HK-2 (cell line): ENCODE measurements around the gene KDM2A.
A peak's percentile ranks its signal among the peaks of the same experiment; 100 is the strongest.
"Not testable (repeated sequence)": the region's sequence is repeated elsewhere in the genome, so short reads cannot be mapped to it uniquely, and the experiment has no call there.

ENCODE experiments used
- DNase-seq: peaks from one replicate; pipeline ENCODE4 v3.0.0-alpha.2; 2018; ENCODE audit not compliant: unreplicated experiment

KDM2A gene

GRCh38 chr11:67117672-67118180 lies 1.3 kb upstream of the KDM2A start:
- DNase-seq = no peak

- no peak for DNase-seq
These were observed 789 bp upstream of the KDM2A start for GRCh38 chr11:67118181-67118766.

DNA sequence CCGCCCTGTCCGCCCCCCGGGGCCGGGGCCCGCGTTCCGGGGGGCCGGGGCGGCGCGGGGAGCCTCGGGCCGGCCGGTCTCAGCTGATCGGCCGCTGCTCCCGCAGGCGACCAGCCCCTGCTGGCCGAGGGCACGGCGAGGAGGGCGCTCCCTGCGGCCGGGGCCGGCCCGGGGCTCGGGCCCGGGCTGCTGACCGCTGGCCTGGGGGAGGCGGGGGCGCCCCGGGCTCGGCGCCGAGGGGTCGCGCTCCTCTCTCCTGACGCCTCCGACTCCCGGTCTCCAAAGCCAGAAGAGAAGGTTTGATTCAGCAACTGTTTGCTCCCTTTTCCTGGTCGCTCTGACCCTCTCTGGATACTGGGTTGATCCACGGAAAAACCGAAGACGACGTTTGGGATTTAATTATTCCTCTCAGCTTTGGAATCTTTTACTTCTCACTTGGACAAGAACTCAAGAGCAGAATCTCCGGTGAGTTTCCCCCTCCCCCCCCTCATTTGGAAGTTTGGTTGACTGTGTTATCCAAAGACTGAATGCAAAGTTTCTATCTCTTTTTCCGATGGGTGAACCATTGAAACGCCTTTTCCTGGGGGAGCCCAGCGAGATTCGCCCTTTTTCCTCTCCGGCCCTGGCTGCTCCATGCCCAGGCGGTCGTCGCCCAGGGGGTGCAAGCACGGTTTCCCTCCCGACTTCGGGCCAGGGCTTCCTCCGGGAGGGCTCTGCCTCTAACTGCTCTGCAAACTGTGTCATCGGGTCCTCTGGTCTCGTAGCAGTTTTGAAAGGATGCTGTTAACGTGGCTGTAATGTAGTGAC lies 725 bp downstream of the KDM2A start:
- DNase-seq = peak; percentile 27

- no peak for DNase-seq
These were observed 1.4 kb downstream of the KDM2A start for GRCh38 chr11:67120456-67120855.

GRCh38 chr11:67120881-67121710 lies 2.0 kb downstream of the KDM2A start:
- no peak for DNase-seq

DNA sequence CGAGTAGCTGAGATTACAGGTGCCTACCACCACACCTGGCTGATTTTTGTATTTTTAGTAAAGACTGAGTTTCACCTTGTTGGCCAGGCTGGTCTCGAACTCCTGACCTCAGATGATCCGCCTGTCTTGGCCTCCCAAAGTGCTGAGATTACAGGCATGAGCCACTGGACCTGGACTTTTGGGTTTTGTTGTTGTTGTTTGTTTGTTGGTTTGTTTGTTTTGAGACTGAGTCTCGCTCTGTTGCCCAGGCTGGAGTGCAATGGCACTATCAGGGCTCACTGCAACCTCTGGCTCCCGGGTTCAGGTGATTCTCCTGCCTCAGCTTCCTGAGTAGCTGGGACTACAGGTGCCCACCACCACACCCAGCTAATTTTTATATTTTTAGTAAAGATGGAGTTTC lies 4.7 kb downstream of the KDM2A start:
- not testable (repeated sequence) for DNase-seq

DNA sequence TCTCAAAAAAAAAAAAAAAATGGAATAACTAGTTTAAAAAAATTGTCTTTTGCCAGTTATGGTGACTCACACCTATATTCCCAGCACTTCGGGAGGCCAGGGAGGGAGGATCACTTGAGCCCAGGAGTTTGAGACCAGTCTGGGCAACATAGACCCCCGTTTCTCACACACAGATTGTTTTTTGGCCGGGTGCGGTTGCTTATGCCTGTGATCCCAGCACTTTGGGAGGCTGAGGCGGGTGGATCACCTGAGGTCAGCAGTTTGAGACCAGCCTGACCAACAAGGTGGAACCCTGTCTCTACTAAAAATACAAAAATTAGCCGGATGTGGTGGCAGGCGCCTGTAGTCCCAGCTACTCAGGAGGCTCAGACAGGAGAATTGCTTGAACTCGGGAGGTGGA lies 7.2 kb downstream of the KDM2A start:
- DNase-seq = not testable (repeated sequence)

GRCh38 chr11:67126986-67127385 lies 7.9 kb downstream of the KDM2A start:
- DNase-seq = no peak

DNA sequence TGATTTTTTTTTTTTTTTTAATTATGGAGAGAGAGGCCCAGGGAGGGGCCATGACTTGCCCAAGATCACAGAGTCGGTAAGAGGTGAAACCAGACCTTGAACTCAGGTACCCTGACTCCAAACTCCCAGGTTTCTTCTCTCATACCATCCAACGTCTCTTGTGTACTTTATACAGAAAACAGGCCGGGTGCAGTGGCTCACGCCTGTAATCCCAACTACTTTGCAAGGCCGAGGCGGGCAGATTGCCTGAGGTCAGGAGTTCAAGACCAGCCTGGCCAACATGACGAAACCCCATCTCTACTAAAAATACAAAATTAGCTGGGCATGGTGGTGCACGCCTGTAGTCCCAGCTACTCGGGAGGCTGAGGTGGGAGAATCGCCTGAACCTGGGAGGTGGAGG lies 11.8 kb downstream of the KDM2A start:
- not testable (repeated sequence) for DNase-seq

DNA sequence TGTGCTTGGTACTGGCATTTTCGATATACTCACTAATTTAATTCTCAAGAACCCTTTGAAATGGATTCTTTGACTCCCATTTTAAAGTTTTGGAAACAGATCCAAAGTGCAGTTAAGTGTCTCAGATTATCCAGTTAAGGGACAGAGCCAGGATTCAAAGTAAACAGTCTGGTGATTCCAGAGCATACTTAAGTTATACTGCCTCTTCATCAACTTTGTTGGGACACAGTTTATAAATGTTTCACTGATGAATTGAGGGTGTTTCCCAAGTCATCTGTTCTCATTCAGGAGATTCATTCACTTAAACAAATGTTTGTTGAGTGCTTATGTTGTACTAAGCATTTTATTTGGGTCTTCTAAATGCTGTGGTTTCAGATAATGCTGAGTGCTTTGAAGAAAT lies 17.1 kb downstream of the KDM2A start:
- DNase-seq = no peak

- DNase-seq = no peak
These were observed 19.9 kb downstream of the KDM2A start for GRCh38 chr11:67138922-67139321.

- DNase-seq = no peak
These were observed 27.6 kb downstream of the KDM2A start for GRCh38 chr11:67146516-67147226.

- no peak for DNase-seq
These were observed 34.9 kb downstream of the KDM2A start for GRCh38 chr11:67153971-67154370.

DNA sequence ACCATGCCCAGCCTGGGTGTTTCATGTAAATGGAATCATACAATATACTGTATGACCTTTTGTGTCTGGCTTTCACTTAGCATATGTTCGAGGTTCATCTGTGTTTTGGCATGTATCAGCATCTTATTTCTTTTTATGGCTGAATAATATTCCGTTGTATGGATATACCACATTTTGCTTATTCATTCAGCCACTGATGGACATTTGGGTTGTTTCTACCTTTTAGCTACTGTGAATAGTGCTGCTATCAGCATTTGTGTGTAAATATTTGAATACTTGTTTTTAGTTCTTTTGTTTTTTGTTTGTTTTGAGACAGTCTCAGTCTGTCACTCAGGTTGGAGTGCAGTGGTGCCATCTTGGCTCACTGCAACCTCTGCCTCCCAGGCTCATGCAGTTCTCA lies 35.7 kb downstream of the KDM2A start:
- no peak for DNase-seq

- DNase-seq = no peak
These were observed 38.6 kb downstream of the KDM2A start for GRCh38 chr11:67157691-67158090.

- DNase-seq = no peak
These were observed 39.2 kb downstream of the KDM2A start for GRCh38 chr11:67158221-67158620.

GRCh38 chr11:67160045-67160444 lies 41.0 kb downstream of the KDM2A start:
- DNase-seq = no peak

DNA sequence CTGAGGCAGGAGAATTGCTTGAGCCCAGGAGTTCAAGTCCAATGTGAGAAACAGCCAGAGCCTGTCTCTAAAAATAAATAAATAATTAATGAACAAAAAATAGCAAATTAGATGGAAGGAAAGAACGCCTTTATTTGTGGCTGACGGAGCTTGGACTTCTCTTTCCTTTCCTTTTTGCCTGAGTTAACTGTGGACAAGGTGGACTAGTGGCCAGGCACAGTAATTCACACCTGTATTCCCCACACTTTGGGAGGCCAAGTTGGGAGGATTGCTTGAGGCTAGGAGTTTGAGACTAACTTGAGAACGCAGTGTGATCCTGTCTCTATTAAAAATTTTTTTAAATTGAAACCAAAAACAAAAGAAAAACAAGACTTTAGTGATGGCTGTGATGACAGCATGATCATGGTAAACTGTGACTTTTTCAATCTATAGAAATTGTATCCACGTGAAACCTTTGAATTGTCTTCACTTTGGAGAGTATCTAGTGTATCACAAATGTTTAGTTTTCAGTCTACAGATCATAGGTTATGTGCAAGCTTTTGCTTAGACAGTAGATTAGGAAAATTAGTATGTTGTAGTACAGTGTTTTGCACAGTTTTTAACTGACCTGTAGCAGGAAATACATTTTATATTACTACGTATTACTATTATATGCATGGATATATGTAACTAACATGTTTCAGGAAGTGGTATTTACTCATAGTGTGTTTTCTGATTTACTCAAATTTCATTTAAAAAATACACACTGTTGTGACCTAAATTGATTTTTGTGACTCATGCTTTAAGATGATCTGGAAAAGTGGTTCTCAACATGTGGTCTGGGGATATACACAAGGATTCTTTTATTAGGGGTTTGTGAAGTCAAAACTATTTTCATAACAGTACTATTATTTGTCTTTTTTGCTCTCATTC lies 42.1 kb downstream of the KDM2A start:
- DNase-seq = no peak

DNA sequence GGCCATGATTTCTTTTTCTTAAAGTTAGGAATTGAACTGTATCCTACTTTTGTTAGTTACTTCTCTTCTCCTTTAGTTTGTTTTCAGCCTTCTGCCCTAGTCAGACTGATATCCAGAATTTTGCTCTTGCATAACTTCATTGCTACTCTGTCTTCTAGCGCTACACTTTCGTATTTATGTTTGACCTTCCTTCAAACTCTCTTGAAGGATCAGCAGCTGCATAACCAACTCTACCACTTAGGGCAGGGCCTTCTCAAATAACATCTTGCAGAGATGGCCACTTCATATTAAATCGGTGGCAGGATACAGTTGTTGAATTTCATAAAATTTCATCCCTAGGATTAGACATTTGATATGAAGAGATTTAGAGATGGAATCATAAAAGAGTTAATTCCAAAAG lies 43.9 kb downstream of the KDM2A start:
- DNase-seq = no peak

DNA sequence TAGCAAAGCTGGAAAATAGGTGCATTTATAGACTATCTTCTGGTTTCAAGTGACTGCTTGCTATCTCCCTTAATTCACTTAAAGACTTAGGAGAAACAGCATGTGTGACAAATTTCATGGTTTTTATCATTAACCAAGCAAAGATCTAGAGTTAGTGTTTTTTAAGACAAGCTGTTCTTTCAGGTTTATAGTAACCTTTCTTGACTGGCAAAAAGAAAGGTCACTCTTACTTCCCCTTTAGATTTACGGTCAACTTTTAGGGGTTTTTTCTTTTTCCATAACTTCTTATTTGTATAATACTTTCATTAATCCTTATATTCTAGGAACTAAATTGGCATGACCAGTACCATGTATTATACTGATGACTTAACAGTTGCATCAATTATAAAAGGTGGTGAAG lies 46.6 kb downstream of the KDM2A start:
- DNase-seq = no peak

- DNase-seq = no peak
These were observed 48.0 kb downstream of the KDM2A start for GRCh38 chr11:67167091-67167490.
